ENCODE data around the gene CFAP77.

- TF ChIP-seq CTCF (IDR thresholded peaks at IDR 0.05) (no peak), POLR2A (IDR thresholded peaks at IDR 0.05) (no peak), POLR2AphosphoS5 (IDR thresholded peaks at IDR 0.05) (no peak)
Observed at GRCh38 chr9:132426639-132427414, 16.8 kb downstream of the CFAP77 start.
